HG02938 (cell line): ENCODE results near the gene TPM1.
"Not testable (repeated sequence)": the region's sequence is repeated elsewhere in the genome, so short reads cannot be mapped to it uniquely, and the experiment has no call there.

Experiments
- ATAC-seq: cut with Tn5 transposase; IDR thresholded peaks from one replicate; pipeline ENCODE4 v1.9.1; 2021; ENCODE audit warnings: mild to moderate bottlenecking, moderate library complexity; ENCODE audit not compliant: unreplicated experiment

The TPM1 gene

DNA sequence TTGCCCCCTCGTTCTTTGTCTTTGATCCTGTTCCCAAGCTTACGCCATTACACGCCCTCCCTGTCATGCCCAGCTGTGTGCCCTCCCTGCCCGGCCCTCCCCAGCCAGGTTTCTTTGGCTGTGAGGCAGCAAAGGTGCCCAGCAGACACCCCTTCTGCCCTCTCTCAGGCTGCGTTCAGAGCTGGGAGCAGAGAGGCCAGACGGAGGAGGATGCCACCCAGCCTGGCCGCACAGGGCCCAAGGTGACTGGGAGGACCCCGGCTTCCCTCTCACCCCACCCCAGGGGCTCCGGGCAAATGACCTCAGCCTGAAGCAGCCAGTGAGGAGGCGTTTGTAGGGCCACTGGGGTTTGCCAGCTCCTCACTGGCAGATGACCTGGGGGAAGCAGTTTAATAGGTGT is 48.3 kb downstream of the TPM1 start:
- ATAC-seq: no peak

DNA sequence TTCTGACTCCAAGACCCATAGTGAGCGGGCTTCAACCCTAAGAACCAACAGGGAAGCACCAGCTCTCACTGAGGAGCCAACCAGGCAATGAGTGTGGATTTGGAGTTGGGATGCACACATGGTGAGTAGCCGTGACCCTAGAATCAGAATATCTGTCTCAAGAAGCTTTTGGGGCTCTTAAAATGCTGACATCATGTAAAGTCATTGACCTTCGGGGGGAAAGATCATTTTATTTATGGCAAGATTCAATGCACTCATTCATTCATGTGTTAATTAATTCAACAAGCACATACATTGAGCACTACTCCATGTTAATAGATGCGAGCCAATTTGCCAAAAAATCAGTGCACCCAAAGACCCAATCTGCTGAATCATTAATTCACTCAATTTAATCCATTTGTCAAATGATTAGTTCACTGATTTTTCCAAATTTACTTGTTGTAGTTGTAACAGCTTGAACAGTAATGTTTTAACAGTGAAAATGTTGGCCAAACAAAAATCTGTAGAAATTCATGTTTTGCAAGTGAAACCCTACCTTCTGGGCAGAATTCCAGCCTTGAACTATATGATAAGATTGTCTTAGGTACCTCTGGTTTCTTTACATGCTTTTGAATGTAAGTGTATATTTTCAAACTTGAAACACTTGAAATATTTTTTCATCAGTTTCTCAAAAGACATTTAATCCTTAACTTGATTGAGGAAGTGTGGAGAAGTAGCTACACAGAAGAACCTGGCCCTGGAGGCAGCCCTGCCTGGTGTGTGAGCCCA is 49.3 kb downstream of the TPM1 start:
- ATAC-seq: no peak

DNA sequence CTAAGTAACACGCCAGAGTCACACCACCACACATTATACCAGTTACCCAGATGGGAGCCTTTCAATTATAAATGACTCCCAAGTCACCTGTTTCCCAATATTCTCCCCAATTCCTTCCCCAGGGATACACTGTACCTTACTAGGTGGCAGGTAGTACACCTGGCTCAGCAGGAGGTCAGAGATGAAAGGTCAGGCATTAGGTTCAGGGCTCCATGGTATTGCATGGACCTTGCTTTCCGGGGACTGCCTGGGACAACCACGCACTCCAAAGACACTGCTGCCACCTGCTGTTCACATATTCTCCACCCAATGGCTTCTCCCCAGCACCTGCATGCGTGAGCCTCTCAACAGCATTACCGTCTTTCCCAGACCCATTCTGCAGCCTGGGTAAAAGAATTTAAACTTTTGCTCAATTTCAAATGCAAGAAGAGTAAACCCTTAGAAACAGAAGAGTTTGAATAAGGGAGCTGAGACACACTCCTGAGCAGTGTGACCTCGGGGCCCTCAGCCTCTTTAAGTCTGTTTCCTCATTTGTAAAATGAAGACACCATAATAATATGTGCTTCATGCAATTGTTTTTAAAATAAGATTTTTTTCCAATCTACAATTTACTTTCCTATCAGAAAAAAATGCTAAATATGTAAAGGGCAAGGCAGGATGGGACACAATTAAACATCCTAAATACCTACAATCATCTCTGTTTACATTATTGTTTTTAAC is 51.1 kb downstream of the TPM1 start:
- no peak for ATAC-seq

DNA sequence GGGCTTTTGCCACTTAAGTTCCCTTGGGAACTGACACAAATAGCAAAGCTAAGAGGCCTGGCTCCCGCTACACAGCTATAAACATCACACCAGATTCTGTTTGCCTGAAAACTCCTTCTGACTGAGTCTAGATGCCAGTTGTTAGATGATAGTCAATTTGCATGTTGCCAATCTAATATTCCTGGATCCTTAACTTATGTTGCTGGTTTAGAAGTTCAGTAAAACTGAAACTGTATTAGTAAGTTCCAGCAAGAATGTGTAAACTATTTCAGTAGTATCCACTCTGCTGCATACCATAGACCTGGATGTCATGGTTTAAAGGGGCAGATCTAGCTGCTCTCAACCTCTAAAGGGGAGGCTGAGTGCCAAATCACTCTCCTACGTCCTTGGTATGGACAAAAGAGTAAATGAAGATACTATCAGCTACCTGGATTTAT is 52.0 kb downstream of the TPM1 start:
- no peak for ATAC-seq

DNA sequence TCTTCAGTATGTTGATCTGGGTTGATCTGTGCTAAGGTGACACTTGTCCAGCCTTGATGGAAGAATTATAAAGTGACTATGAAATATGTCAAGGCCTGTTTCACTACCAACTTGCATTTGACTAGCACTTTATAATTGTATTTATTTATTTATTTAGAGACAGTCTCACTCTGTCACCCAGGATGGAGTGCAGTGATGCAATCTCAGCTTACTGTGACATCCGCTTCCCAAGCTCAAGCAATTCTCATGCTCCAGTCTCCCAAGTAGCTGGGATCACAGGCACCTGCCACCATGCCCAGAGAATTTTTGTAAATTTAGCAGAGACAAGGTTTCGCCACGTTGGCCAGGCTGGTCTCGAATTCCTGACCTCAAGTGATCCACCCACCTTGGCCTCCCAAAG is 53.6 kb downstream of the TPM1 start:
- no peak for ATAC-seq

DNA sequence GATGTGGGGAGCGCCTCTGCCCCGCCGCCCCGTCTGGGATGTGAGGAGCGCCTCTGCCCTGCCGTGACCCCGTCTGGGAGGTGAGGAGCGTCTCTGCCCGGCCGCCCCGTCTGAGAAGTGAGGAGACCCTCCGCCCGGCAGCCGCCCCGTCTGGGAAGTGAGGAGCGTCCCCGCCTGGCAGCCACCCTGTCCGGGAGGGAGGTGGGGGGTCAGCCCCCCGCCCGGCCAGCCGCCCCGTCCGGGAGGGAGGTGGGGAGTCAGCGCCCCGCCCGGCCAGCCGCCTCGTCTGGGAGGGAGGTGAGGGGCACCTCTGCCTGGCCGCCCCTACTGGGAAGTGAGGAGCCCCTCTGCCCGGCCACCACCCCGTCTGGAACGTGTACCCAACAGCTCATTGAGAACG is 56.4 kb downstream of the TPM1 start:
- ATAC-seq: not testable (repeated sequence)

DNA sequence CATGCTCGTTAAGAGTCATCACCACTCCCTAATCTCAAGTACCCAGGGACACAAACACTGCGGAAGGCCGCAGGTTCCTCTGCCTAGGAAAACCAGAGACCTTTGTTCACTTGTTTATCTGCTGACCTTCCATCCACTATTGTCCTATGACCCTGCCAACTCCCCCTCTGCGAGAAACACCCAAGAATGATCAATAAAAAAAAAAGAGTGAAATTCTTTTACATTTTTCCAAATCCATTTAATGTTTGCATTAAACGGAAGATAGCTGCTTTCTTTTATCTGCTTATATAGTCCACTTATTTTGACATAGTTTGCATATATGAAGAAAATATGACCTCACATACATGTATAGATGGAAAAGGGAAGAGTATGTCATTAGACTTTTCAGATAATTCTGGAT is 57.0 kb downstream of the TPM1 start:
- ATAC-seq: not testable (repeated sequence)

DNA sequence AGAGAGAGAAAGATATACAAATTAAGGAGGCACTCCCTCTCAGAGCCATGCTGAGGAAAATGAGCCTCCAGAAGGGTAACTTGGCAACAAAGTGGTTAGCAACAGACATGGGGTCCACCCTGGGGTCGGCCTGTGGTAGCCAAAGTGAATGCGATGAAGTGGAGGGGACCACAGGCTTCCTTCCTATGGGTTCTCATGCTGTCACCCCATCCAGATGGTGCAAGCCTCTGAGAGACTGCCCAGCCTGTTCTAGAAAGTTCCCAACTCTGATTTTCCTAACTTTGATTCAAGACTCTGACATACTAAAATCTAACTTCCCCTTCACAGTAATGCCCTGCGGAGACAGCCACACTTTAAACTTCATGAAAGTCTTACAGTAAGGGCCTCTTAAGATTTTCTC is 60.9 kb downstream of the TPM1 start:
- ATAC-seq: no peak

DNA sequence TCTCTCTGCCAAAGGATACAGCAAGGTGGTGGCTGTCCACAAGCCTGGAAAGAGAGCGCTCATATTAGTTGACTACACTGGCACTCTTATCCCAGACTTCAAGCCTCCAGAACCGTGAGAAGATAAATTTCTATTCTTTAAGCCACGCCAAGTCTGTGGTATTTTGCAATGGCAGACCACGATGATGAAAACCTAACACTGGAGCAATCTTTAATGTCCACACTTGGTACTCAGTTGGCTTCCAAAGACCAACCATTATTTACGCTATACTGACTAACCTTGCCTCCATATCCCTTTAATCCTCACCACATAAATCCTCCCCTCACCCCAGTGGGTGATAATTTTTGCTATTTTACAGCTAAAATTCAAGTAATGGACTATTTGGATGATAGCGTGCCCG is 62.2 kb downstream of the TPM1 start:
- no peak for ATAC-seq

DNA sequence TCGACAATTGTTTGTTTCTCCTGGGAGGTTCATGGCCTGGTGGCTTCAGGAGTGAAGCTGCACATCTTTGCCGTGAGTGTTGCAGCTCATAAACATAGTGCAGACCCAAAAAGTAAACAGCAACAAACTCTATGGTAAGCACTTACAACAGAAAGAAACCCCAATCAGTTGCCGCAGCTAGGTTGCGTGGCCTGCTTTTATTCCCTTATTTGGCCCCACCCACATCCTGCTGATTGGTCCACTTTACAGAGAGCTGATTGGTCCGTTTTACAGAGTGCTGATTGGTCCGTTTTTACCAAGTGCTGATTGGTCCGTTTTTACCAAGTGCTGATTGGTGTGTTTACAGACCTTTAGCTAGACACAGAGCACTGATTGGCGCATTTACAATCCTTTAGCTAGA is 62.8 kb downstream of the TPM1 start:
- ATAC-seq: not testable (repeated sequence)

DNA sequence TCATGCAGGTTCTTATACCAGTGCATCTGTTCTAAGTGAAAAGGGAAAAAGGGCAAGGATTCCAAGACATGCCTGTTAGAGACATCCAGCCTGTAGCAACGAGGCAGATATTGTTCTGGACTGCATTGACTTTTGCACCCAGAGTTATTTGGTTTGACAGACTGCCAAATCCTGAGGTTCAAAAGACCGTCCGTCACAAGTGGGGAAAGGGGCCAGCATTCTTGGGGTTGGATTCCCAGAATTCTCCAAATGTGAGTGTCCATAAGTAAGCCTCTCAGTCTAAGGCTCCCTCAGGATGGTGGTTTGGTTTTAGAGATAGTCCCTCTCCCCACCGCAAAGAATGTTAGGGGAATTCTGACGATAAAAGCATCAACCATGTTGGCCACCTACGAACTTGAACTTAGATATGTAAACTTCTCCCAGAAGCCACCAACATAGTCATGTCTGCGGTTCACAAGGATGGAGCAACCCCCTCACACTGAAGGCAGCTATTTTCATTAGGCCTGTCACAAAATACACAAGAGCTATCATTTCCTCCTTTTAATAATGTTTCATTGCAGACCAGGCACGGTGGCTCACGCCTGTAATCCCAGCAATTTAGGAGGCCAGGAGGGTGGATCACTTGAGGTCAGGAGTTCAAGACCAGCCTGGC is 65.5 kb downstream of the TPM1 start:
- no peak for ATAC-seq

DNA sequence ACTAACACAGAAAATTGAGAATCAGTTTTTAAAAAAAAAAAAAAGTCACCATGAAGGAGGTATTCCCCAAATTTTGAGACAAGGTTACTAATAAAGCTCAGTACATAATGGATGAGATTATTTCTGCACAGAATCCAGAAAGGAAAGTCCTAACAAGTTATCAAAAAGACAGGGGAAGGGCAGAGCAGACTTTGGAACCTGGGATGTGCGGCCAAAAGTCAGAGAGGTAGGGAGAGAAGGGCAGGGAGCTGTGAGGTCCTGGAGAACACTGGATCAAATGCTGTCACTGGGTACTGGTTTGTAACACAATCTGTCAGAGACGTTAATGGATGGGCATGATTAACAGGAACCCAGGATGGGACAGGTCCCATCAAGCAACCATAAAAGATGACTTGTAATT is 67.0 kb downstream of the TPM1 start:
- no peak for ATAC-seq

DNA sequence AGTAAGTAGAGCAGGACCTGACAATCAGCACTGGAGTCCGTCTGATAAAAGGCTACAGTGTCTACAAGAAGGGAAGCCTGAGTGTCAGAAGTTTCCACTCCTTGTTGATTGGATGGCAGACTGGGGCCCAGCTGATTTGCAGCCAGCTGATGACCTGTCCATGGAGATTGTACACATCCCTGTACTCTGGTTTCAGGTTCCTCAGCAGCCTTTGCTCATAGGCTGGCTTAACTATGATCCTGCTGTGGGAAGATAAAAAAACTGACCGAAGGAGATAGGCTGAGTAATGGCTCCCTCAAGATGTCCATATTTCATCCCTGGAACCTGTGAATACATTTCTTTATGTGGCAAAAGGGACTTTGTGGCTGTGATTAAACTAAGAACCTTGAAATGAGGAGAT is 67.4 kb downstream of the TPM1 start:
- ATAC-seq: no peak

DNA sequence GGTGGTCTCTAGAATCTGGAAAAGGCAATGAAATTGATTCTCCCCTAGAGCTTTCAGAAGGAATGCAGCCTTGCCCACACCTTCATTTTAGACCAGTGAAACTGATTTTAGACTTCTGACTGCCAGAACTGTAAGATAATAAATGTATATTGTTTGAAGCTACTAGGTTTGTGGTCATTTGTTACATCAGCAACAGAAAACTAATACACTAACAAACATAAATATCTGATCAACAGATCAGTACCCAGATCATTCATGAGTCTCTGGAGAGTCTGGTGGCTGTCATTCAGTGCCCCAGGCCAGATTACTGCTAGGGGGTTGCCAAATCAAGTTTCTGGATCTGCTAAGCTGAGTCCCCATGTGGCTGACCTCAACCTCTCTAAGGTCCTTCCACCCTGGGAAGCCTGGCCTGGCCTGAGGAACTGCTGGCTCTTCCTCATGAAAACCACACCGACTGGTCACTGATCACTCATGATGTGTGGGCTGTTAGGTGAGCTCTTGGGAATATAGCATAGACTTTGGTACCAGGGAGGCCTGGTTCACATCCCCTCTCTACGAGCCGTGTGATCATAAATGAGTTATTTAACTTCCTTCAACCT is 68.0 kb downstream of the TPM1 start:
- no peak for ATAC-seq

DNA sequence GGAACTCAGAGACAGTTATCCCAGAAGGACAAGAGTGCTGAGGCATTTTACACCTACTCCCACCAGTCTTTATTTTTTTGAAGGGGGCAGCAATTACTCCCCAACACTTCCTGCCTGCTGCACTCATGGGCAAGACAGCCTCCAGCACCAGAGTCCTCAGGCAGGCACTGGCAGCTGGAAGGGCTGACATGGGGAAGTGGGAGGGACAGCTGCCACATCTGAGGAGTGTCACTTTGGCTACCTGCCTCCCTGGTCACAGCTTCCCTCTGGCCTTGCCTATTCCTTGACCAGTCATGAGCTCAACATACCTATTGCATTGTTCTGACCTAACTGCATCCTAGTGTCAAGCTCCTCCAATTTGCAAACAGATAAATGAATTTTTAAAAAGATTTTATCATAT is 68.9 kb downstream of the TPM1 start:
- ATAC-seq: no peak

DNA sequence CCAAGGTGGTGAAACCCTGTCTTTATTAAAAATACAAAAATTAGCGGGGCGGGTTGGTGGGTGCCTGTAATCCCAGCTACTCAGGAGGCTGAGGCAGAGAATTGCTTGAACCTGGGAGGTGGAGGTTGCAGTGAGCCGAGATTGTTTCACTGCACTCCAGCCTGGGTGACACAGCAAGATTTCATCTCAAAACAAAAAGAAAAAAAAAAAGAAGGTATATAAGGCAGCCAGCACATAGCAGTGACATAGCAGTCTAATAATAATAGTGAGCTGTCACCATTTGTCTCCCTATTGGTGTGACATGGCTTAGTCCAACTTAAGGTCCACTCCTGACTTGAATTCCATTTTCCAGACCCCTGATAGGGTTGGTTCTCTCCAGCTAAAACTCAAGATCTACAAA is 70.3 kb downstream of the TPM1 start:
- no peak for ATAC-seq

DNA sequence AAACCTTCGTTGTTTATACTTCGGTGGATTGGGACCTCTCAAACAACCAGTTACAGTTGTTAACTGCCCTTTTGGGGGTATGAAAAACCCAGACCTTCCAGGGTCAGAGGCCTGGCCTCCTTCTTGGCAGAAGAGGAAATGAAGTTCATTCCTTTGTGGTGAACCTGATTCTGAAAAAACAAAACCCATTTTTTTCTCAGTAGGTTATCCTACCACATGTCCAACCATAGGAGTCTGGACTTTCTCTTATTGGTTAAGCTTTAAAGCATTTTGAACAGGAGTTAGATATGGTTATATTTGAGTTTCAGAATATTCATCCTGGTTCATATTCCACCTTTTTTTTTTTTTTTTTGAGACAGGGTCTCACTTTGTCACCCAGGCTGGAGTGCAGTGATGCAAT is 71.9 kb downstream of the TPM1 start:
- ATAC-seq: no peak
